Central memory CD8-positive, alpha-beta T cell (primary cell): ENCODE data around the gene ANKS1B.

ENCODE experiments used
- ATAC-seq: fragments of 150-1000 bp; cut with Tn5 transposase; replicated peaks from 2 replicates; pipeline ENCODE4 v1.10.0; 2022; ENCODE audit warnings: mild to moderate bottlenecking, moderate FRiP score, moderate number of reproducible peaks; ENCODE audit not compliant: poor library complexity, severe bottlenecking; ENCODE audit errors: extremely low read depth
- DNase-seq, 2 donors: peaks; one replicate each; pipeline ENCODE4 v3.0.0; 2021; ENCODE audit warnings: low spot score in 2 of 2
- H3K27ac Mint-ChIP-seq: one replicate; pipeline ENCODE4 v1.8.0; 2022; ENCODE audit warnings: low read depth, mild to moderate bottlenecking, moderate library complexity, mixed read lengths
- H3K27me3 Mint-ChIP-seq: one replicate; pipeline ENCODE4 v1.8.0; 2022; ENCODE audit warnings: mixed read lengths
- H3K36me3 Mint-ChIP-seq: one replicate; pipeline ENCODE4 v1.8.0; 2022; ENCODE audit warnings: mild to moderate bottlenecking, moderate library complexity, mixed read lengths; ENCODE audit not compliant: insufficient read depth
- H3K4me1 Mint-ChIP-seq: one replicate; pipeline ENCODE4 v1.8.0; 2022; ENCODE audit warnings: mixed read lengths
- H3K4me3 Mint-ChIP-seq: one replicate; pipeline ENCODE4 v1.8.0; 2022; ENCODE audit warnings: mild to moderate bottlenecking, moderate library complexity, mixed read lengths
- H3K9me3 Mint-ChIP-seq: one replicate; pipeline ENCODE4 v1.8.0; 2022; ENCODE audit warnings: mixed read lengths

Gene ANKS1B

DNA sequence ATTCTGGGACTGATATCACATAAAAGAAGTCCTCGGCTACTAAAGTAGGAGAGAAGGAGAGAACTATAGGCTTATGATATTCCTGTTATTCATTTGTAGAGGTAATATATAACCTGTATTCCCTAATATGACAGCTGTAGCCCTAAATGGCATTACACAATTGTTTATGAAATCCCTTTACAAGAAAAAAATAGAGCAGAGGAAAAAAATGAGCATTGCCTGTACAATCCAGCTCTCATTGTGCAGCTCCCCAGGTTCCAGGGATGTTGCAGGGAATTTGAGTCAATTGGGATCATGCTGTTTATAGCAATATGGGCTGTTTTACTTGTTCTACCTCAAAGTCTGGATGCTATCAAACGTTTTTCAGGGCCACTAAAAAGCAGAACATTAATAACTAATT is 1166.5 kb downstream of the ANKS1B start:
- DNase-seq = no peak
- H3K36me3 Mint-ChIP-seq = no peaks in the 10 kb centered on the region
- no peak overlapping the region for H3K4me3 Mint-ChIP-seq
- no peaks in the 10 kb centered on the region for H3K4me1 Mint-ChIP-seq
- H3K27me3 Mint-ChIP-seq = peaks cover 44% of the 10 kb centered on the region
- ATAC-seq = no peak
- no peak overlapping the region for H3K27ac Mint-ChIP-seq
- H3K9me3 Mint-ChIP-seq = no peaks in the 10 kb centered on the region

GRCh38 chr12:98817742-98818141 is 1167.0 kb downstream of the ANKS1B start:
- no peaks in the 10 kb centered on the region for H3K36me3 Mint-ChIP-seq
- no peaks in the 10 kb centered on the region for H3K9me3 Mint-ChIP-seq
- H3K27me3 Mint-ChIP-seq = peaks cover 44% of the 10 kb centered on the region
- H3K27ac Mint-ChIP-seq = no peak overlapping the region
- no peaks in the 10 kb centered on the region for H3K4me1 Mint-ChIP-seq
- no peak for ATAC-seq
- DNase-seq = no peak
- H3K4me3 Mint-ChIP-seq = no peak overlapping the region

- no peak for ATAC-seq
- Mint-ChIP-seq H3K9me3 (no peaks in the 10 kb centered on the region), H3K27me3 (peaks cover 44% of the 10 kb centered on the region), H3K4me1 (no peaks in the 10 kb centered on the region), H3K4me3 (no peak overlapping the region), H3K27ac (no peak overlapping the region), H3K36me3 (no peaks in the 10 kb centered on the region)
- no peak for DNase-seq
These were observed 1168.0 kb downstream of the ANKS1B start for GRCh38 chr12:98816720-98817119.

DNA sequence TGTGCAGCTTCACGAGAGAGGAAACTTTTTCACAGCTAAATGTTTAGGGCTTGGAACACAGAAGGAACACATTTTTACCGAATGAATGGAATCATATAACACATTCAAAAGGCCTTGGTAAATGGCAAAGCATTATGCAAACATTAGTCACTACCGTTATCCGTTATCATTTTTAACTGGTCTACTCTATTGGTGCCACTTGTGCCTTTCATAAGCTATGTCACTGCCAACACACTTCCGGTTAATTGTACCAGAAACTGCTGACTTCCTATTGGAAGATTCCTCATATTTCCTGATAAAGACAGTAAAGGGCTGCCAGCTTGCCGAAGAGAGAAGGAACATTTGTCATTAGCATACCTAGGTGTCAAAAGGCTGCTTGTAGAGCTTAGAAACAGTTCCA is 1170.5 kb downstream of the ANKS1B start:
- ATAC-seq (no peak), DNase-seq (no peak)
- Mint-ChIP-seq H3K36me3 (peaks cover 2% of the 10 kb centered on the region), H3K27ac (no peak overlapping the region), H3K4me3 (no peak overlapping the region), H3K27me3 (peaks cover 52% of the 10 kb centered on the region), H3K4me1 (no peaks in the 10 kb centered on the region), H3K9me3 (no peaks in the 10 kb centered on the region)

DNA sequence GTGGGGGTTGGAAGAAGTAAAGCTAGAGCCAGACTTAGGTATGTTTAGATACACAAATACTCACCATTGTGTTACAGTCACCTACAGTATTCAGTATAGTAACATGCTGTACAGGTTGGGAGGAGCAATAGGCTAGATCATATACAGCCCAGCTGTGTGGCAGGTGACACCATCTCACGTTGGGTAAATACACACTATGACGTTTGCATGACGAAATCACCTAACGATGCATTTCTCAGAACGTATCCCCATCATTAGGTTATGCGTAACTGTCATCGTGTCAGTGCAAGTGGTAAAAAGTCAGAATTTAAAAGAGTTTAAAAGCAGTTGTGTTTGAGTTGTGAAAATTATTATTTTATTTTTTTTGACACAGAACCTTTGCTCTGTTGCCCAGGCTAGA is 1172.5 kb downstream of the ANKS1B start:
- Mint-ChIP-seq H3K4me3 (no peak overlapping the region), H3K36me3 (peaks cover 2% of the 10 kb centered on the region), H3K4me1 (no peaks in the 10 kb centered on the region), H3K27ac (no peak overlapping the region), H3K9me3 (no peaks in the 10 kb centered on the region), H3K27me3 (peaks cover 37% of the 10 kb centered on the region)
- DNase-seq (no peak), ATAC-seq (no peak)

DNA sequence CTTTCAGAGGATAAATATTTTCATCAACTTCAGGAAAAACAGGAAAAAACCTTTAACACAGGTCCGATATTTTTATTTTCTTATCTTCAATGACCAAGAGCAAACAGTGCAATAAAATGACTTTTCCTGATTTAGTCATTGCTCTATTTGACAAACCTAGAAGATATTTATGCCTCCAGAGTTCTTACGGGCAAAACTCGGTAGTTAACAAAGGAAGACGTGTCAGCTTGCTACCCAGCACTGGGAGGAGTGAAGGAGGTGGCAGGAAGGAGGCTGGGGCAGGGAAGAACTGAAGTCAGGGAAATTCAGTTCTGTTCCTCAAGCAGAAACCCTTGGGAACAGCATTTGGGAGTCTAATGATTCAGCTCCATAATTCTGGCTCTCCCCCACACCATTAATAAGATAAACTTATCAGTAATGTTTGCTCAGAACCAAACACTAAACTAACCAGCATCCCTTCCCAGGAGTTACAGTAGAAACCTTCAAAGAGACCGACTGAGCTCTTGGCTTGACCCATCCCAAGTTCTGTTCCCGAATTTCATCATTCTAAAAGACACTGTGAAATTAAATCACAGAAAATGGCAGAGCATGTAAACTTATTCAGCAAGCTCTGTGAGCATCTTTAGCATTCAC is 1176.4 kb downstream of the ANKS1B start:
- H3K4me3 Mint-ChIP-seq = no peak overlapping the region
- H3K9me3 Mint-ChIP-seq = no peaks in the 10 kb centered on the region
- peaks cover 24% of the 10 kb centered on the region for H3K27me3 Mint-ChIP-seq
- ATAC-seq = no peak
- H3K4me1 Mint-ChIP-seq = no peaks in the 10 kb centered on the region
- peaks cover 2% of the 10 kb centered on the region for H3K36me3 Mint-ChIP-seq
- no peak for DNase-seq
- no peak overlapping the region for H3K27ac Mint-ChIP-seq

- H3K36me3 Mint-ChIP-seq = peaks cover 2% of the 10 kb centered on the region
- H3K27ac Mint-ChIP-seq = no peak overlapping the region
- ATAC-seq = no peak
- no peaks in the 10 kb centered on the region for H3K4me1 Mint-ChIP-seq
- H3K4me3 Mint-ChIP-seq = no peak overlapping the region
- no peak for DNase-seq
- no peaks in the 10 kb centered on the region for H3K9me3 Mint-ChIP-seq
- peaks cover 35% of the 10 kb centered on the region for H3K27me3 Mint-ChIP-seq
These were observed 1177.5 kb downstream of the ANKS1B start for GRCh38 chr12:98807187-98807586.

DNA sequence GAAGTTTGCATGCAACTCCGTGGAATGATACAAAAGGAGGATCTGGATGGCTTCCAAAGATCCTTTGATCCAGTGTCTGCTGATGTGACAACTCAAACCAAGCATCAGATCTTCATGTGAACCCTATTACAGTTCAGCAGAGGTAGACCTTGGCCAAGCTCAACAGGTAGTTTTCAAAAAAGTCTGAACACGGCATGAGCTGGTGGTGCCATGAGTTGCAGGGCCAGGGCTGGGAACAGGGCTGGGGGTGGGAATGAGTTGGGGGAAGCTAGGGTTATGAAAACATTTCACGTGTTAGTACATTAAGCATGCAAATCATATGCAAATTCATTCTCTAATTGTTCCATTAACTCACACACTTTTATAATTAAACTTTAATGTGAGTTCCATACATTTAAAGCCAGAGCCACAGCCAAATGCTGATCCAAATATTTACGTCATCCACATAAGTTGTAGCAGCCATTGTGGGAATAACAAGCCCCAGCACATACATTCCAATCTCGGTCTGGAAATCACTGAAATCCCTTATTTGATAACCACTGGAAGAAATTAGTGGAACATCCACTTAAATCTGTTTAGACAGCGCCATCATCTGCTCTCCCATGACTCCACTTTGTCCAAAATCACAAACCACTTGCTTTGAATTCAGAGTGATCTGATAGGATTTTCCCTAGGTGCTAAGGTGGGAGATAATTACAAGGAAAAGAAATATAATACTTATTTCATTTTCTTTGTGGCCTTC is 1181.1 kb downstream of the ANKS1B start:
- ATAC-seq (no peak), DNase-seq (no peak)
- no peaks in the 10 kb centered on the region for H3K36me3 Mint-ChIP-seq
- no peak overlapping the region for H3K4me3 Mint-ChIP-seq
- H3K27ac Mint-ChIP-seq = no peak overlapping the region
- H3K4me1 Mint-ChIP-seq = no peaks in the 10 kb centered on the region
- H3K9me3 Mint-ChIP-seq = no peaks in the 10 kb centered on the region
- H3K27me3 Mint-ChIP-seq = peaks cover 40% of the 10 kb centered on the region

DNA sequence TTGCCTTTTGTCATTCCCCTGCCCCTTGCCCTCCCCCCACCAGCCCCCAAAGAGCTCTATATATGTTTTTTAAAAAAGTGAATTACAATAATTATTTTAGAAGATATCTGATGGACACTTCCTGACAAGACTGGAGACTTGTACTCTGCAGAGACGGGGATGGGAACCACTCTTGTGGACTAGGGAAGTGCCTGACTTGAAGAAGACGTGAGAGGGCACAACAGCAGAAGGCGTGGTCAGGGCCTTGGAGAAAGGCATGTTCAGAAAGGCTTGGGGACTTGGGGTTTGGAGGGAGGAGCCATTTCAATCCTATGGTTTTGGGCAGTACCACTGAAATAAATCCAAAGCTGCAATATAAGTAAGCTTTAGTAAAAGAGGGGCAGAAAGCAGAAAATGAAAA is 1184.9 kb downstream of the ANKS1B start:
- no peak for ATAC-seq
- Mint-ChIP-seq H3K4me3 (no peak overlapping the region), H3K9me3 (no peaks in the 10 kb centered on the region), H3K27me3 (peaks cover 43% of the 10 kb centered on the region), H3K36me3 (no peaks in the 10 kb centered on the region), H3K27ac (no peak overlapping the region), H3K4me1 (no peaks in the 10 kb centered on the region)
- no peak for DNase-seq

- Mint-ChIP-seq H3K4me3 (no peak overlapping the region), H3K27ac (no peak overlapping the region), H3K4me1 (no peaks in the 10 kb centered on the region), H3K36me3 (no peaks in the 10 kb centered on the region), H3K9me3 (no peaks in the 10 kb centered on the region), H3K27me3 (peaks cover 46% of the 10 kb centered on the region)
- ATAC-seq (no peak), DNase-seq (no peak)
These were observed 1185.5 kb downstream of the ANKS1B start for GRCh38 chr12:98799146-98799810.

- Mint-ChIP-seq H3K9me3 (no peaks in the 10 kb centered on the region), H3K4me1 (no peaks in the 10 kb centered on the region), H3K4me3 (no peak overlapping the region), H3K36me3 (no peaks in the 10 kb centered on the region), H3K27me3 (peaks cover 39% of the 10 kb centered on the region), H3K27ac (no peak overlapping the region)
- ATAC-seq (no peak), DNase-seq (no peak)
These were observed 1187.5 kb downstream of the ANKS1B start for GRCh38 chr12:98797200-98797599.

DNA sequence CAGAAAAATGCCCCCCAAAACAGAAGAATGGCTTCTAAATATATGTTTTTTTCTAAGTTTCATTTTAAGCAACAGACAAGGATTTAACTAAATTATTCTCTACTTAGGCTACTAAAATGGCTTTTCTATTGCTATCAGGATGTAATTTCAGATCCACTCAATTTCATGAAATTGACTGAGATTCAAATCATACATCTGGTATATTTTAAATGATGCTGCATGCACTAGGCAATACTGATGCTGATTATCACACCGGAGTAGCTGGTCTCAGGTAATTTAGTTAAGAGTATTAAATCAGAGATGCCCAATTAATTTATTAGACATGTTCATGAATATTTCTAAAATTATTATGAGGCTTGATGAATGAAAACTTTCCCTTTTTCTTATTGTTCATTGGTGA is 1188.0 kb downstream of the ANKS1B start:
- Mint-ChIP-seq H3K27ac (no peak overlapping the region), H3K4me1 (no peaks in the 10 kb centered on the region), H3K9me3 (no peaks in the 10 kb centered on the region), H3K4me3 (no peak overlapping the region), H3K36me3 (no peaks in the 10 kb centered on the region), H3K27me3 (peaks cover 34% of the 10 kb centered on the region)
- ATAC-seq = no peak
- DNase-seq = no peak

DNA sequence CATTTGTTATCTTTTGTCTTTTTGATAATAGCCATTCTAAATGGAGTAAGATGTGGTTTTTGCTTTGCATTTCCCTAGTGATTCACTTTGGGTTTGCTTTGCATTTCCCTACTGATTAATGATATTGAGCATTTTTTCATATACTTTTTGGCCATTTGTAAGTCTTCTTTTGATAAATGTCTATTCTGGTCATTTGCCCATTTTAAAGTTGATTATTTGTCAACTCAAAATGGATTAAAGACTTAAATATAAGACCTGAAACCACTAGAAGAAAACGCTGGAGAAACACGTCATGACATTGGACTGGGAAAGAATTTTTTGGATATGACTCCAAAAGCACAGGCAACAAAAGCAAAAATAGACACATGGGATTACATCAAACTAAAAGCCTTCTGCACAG is 1191.6 kb downstream of the ANKS1B start:
- DNase-seq = no peak
- Mint-ChIP-seq H3K27ac (no peak overlapping the region), H3K36me3 (no peaks in the 10 kb centered on the region), H3K4me1 (no peaks in the 10 kb centered on the region), H3K9me3 (no peaks in the 10 kb centered on the region), H3K4me3 (no peak overlapping the region), H3K27me3 (peaks cover 22% of the 10 kb centered on the region)
- no peak for ATAC-seq
